VCaP (cell line): Measurements from ENCODE around the gene KLK15.
"Not testable (repeated sequence)": the region's sequence is repeated elsewhere in the genome, so short reads cannot be mapped to it uniquely, and the experiment has no call there.

Source experiments
- H3K27ac ChIP-seq: fragments of 450-650 bp; 2 replicates; pipeline ENCODE4 v1.5.1; 2017
- TF ChIP-seq, protein P1 (sequence below): fragments of 450-650 bp; conservative IDR thresholded peaks from 2 replicates; pipeline ENCODE4 v1.5.1; 2017; ENCODE audit warnings: mild to moderate bottlenecking, moderate library complexity

The KLK15 gene

DNA sequence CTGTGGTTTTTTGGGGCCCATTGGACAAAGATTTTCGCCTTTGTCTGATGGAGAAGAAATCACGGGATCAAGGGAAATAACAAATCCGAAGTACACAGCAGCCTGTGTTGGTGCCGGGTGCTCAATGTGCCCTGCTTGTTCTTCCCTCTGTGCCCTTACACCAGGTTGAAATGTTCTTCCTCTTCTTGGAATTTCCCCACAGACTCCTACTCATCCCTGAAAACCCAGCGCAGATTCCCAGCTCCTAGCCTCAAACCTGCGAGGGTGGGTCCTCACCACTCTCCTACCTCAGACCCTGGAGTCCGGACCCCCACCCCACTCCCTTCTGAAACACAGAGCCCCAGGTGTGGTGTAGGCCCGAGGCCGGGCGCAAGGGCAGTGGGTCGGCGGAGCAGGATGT is 48.0 kb downstream of the KLK15 start:
- TF ChIP-seq, protein P1, sequence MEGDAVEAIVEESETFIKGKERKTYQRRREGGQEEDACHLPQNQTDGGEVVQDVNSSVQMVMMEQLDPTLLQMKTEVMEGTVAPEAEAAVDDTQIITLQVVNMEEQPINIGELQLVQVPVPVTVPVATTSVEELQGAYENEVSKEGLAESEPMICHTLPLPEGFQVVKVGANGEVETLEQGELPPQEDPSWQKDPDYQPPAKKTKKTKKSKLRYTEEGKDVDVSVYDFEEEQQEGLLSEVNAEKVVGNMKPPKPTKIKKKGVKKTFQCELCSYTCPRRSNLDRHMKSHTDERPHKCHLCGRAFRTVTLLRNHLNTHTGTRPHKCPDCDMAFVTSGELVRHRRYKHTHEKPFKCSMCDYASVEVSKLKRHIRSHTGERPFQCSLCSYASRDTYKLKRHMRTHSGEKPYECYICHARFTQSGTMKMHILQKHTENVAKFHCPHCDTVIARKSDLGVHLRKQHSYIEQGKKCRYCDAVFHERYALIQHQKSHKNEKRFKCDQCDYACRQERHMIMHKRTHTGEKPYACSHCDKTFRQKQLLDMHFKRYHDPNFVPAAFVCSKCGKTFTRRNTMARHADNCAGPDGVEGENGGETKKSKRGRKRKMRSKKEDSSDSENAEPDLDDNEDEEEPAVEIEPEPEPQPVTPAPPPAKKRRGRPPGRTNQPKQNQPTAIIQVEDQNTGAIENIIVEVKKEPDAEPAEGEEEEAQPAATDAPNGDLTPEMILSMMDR, result no peak

DNA sequence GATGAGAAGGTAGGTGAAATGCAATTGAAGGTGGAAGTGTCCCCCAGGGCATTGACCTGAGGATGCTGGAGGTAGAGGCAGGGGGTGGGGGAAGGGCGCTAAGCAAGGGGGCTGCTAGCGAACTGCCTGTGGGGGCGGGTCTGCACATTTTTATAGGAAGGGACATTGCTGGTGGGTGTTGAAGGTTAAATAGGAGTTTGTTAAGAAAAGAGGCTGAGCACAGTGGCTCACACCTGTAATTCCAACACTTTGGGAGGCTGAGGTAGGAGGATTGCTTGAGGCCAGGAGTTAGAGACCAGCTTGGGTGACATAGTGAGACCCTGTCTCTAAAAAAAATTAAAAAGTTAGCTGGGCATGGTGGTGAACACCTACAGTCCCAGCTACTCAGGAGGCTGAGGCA is 48.7 kb downstream of the KLK15 start:
- TF ChIP-seq, protein P1, result no peak
- no peak overlapping the region for H3K27ac ChIP-seq

More for the DNA sequence above, 48.0 kb downstream of the KLK15 start:
- no peak overlapping the region for H3K27ac ChIP-seq

DNA sequence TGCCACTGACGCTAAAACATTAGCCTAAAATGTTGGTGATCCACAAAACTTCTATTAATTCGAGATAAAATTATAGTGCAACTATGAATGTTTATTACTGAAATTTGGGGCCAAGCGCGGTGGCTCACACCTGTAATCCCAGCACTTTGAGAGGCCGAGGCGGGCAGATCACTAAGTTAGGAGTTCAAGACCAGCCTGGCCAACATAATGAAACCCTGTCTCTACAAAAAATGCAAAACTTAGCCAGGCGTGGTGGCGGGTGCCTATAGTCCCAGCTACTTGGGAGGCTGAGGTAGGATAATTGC is 49.6 kb downstream of the KLK15 start:
- TF ChIP-seq, protein P1, result peak; percentile 45
- H3K27ac ChIP-seq, result not testable (repeated sequence)

DNA sequence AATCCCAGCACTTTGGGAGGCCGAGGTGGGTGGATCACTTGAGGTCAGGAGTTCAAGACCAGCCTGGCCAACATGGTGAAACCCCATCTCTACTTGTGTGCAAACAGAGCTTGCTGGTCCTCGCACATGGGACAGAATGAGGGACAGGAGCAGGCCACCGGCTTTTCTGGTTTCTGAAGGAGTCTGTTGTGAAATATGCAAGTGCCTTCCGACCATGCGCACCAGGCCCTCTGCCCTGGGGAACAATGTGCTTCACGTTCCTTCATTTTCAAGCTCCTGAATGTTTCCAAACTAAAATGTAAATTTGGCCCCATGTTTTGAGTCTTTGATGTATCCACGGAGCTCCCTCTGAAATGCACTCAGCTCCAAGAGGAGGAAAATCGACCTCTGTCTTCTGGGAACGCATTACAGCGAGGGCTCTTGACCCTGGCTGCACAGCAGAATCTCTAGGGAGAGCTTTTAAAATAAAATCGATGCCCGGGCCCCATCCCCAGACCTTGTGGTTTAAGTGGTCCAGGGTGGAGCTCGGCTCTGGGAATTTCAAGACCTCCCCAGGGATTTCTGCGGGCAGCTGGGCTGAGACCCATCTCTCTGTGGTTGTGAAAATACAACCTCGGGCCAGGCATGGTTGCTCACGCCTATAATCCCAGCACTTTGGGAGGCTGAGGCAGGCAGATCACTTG is 52.5 kb downstream of the KLK15 start:
- no peak overlapping the region for H3K27ac ChIP-seq
- TF ChIP-seq, protein P1, result no peak

DNA sequence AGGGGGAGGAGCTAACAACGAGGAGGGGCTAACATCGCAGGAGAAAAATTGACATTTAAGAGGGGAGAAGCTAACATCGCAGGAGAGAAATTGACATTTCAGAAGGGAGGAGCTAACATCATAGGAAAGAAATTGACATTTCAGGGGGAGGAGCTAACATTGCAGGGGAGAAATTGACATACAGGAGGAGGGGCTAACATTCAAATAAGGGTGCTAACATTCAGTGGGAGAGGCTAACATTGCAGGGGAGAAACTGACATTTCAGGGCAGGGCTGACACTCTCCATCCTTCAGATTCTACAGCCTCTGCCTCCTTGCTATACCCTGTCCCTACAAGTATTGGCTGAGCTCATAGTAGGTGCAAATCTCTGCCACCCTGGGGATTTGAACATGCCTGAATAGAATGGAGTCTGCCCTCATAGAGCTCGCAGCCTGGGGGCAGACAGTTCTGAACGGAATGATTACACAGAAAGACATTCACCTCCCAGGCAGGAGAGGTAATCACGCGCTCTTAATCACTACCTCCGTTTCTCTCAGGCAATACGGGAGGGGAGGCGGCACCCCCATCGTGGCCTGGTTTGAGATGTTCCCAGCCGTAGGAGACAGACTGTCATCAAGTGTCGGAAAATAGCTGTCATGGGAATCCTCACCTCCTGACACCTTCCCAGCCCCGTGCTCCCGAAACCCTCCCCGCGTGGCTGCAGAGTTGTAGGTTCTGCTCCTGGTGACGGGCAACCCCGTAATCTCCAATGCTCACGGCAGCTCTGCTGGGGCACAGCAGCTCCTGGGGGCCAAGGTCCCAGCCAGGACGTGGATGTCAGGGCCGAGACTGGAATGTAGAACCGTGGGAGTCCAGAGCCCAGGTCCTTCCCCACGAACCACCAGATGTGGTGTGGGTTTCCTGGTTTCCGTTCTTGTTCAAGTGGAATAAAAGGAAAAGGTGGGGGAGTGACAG is 53.6 kb downstream of the KLK15 start:
- H3K27ac ChIP-seq, result no peak overlapping the region
- TF ChIP-seq, protein P1, result no peak

DNA sequence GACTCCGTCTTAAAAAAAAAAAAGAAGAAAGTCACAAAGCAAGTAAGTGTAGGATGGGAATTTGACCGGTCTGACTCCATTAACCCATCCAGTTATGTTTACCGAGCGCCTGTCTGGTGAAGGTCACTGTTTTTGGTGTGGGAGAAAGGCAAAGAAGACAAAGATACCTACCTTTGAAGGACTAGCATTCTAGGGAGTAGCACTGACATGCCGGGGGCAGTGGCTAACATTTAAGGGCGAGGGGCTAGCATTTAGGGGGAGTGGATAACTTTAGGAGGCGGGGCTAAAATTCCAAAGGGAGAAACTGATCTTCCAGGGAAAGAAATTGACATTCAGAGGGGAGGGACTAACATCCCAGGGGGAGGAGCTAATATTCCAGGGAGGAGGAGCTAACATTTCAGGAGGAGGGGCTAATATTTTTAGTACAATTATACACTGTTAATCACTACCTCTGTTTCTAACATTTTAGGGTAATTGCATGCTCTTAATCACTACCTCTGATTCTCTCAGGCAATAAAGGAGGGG is 54.4 kb downstream of the KLK15 start:
- H3K27ac ChIP-seq, result no peak overlapping the region
- TF ChIP-seq, protein P1, result no peak

DNA sequence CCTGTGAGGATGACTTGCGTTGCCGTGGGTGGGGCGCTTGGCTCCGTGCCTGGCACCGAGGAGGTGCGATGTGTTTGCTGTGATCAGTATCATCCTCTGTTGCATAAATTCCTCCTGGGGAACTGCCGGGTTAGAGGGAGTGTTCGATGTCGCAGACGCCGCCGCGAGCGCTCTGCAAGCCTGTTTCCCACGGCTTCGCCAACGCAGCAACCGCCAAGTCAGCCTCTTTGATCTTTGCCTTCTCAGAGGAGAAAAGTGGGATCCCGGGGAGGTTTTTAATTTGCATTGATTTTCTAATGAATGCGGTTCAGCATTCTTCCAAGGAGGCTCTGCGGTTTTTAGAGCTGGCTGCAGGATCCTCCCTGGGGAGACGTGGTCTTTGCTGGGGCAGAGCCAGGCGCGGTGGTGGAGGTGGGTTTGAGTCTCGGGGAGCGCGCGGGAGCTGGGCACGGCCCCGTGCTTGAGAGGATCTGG is 55.5 kb downstream of the KLK15 start:
- H3K27ac ChIP-seq, result no peak overlapping the region
- TF ChIP-seq, protein P1, result no peak
